SKM-1 (cell line): Measurements from ENCODE around the gene DPEP2NB.
"Not testable (repeated sequence)": the region's sequence is repeated elsewhere in the genome, so short reads cannot be mapped to it uniquely, and the experiment has no call there.

Source experiments
- DNase-seq: peaks from one replicate; lab custom pipeline; 2025; ENCODE audit not compliant: unreplicated experiment; lab: John Stamatoyannopoulos, UW

The DPEP2NB gene

DNA sequence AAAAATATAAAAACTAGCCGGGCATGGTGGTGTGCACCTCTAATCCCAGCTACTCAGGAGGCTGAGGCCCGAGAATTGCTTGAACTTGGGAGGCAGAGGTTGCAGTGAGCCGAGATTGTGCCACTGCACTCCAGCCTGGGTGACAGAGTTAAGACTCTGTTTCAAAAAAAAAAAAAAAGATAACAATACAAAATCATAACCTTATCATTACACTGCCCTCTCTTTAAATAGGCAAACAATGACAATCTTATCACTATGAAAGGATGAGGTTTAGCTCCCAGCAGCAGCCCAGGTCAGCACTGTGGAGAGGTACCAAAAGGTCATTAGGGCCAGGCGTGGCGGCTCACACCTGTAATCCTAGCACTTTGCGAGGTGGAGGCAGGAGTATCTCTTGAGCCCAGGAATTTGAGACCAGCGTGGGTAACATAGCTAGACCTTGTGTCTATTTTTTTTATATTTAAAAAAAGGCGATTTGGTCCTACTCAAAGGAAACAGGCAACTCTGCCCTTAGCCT, 3.5 kb upstream of the DPEP2NB start:
- DNase-seq, result no peak

DNA sequence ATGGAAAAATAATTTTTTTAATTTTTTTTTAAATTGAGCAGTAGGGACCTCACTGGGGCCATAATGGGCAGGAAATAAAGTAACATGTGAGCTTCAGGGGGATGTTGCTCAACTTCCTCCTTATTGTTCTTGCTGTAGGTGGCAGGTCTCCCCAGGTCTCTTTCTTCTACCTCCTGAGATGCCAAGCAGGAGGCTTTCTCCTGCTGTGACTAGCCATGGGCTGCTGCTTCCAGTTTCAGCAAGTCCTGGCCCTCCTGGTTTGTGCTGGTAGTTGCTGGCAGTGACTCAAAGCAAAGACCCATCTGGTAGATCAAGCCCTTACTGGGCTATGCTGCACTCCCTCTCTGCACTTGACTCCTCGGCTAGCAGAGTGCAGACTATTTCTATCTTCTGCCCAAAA, 2.3 kb downstream of the DPEP2NB start:
- peak; percentile 72 for DNase-seq

DNA sequence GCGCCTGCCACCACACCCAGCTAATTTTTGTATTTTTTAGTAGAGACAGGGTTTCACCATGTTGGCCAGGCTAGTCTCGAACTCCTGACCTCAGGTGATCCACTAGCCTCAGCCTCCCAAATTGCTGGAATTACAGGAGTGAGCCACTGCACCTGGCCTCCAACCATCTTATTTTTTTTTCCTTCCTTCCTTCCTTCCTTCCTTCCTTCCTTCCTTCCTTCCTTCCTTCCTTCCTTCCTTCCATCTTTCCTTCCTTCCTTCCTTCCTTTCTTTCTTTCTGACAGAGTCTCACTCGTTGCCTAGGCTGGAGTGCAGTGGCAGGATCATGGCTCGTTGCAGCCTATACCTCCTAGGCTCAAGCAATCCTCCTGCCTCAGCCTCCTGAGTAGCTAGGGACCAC, 5.8 kb downstream of the DPEP2NB start:
- not testable (repeated sequence) for DNase-seq

DNA sequence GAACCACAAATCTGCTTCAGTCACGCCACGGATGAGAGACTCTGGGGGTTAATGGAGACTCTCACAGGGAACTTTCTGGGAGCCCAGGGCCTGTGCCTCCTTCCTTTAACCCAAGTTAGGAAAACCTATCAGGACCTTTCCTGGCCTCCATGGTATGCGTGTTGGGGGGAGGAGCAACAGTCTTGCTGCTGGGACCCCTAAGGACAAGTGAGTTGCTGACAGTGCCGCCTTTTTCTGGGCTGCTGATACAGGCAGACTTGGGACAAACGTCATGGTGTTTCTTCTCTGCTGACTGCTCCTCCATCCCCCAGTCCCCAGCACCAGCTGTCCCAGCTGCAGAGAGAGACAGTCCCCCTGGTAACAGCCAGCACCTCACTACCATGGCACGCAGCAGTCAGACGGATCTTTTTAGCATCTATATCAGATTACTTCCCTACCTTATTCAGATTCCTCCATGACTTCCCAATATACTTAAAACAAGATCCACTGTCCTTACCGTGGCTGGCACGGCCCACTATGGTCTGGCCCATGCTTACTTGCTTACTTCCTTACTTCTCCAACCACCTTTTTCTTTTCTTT, 6.5 kb downstream of the DPEP2NB start:
- DNase-seq, result no peak

DNA sequence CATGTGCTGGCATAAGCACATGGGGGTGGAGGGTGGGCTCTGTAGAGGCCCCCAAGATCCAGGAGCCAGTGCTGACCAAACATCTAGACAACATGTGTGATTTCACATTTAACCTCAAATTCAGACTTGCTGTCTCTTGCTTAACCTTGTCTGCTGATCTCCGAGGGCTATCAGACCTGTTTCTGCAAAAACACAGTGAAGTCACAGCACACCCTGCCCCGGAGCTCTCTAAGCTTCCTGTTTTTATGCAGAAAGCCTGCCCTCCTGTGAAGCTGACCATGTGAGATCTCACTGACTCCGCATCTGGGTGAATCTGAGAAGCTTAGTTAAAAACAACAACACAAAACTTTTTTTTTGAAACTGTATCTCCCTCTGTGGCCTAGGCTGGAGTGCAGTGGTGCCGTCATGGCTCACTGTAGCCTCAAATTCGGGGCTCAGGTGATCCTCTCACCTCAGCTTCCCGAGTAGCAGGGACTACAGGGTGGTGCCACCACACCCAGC, 9.9 kb downstream of the DPEP2NB start:
- peak; percentile 89 for DNase-seq

DNA sequence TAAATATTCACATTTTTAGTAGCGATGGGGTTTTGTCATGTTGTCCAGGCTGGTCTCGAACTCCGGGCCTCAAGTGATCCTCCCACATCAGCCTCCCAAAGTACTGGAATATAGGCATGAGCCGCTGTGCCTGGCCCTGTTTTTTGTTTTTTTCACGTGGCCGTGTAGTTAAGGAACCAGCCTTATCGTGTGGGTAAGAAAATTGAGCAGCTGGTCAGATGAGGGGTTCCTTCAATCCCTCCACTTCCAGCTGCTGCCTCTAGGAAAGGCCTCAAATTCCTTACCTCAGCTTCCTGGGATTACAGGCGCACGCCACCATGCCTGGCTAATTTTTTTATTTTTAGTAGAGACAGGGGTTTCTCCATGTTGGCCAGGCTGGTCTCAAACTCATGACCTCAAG, 10.5 kb downstream of the DPEP2NB start:
- no peak for DNase-seq

DNA sequence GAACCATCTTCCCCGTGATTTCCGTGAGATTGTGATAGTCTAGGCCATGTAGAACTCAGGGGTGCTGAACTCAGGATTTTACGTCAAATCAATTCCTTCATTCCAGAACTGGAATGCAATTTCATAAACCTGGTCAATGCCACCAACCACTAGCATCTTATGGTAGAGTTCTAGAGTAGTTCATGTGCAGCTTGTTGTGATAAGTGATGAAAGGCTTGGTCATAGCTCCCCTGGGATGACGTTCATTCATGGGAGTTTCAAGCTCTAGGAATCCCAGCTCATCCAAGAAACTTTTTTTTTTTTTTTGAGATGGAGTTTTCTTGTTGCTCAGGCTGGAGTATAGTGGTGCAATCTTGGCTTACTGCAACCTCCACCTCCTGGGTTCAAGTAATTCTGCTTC, 12.7 kb downstream of the DPEP2NB start:
- DNase-seq, result no peak

DNA sequence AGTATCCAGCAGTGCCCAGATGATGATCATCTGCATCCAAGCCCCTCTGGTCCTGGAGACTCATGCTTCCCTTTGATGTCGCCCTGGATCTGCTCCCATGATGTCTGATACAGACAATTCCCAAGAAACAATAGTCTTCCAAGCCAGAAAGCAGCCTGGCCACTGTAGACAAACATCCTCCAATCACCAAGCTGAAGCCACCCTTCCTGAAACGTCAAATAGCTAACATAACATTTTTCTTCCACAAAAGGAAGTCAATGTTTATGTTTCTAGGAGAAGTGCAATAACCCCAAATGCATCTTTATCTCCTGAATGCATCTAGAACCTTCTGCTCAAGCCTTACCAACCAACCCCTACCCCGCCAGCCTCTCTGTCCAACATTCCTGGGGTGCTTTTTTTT, 15.3 kb downstream of the DPEP2NB start:
- DNase-seq, result no peak

DNA sequence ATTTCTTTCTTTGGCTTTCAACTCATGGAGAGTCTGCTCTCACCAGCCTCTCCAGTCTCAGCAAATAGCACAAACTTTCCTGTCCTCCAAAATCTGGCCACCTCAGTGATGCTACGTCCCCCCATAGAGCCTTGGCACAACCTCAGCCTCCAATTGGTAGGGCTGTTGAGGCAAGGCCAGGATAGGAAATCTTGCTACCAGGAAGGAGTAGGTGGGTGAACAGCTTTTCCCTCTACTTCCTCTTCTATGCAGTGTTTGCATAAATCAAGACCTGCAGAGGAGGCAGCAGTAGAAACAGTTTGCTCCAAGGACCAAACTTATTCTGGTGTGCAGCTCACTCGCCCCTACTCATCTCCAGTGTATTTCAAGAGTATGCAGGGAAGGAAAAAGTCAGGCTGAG, 15.7 kb downstream of the DPEP2NB start:
- peak; percentile 45 for DNase-seq

DNA sequence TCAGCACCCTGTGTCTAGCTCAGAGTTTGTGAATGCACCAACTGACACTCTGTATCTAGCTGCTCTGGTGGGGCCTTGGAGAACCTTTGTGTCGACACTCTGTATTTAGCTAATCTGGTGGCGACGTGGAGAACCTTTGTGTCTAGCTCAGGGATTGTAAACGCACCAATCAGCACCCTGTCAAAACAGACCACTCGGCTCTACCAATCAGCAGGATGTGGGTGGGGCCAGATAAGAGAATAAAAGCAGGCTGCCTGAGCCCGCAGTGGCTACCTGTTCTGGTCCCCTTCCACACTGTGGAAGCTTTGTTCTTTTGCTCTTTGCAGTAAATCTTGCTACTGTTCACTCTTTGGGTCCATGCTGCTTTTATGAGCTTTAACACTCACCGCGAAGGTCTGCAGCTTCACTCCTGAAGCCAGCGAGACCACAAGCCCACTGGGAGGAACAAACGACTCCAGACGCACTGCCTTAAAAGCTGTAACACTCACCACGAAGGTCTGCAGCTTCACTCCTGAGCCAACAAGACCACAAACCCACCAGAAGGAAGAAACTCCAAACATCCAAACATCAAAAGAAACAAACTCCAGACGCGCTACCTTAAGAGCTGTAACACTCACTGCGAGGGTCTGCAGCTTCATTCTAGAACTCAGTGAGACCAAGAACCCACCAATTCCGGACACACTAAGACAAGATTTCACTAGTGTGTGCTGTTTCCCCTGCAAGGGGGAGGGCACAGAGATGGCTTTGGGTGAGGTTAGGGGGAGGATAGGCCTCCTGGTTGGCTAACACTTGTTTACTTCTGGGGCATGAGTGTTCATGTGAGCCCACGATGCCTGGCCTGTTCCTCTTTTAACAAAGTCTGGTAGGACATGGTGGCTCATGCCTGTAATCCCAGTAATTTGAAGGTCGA, 16.7 kb downstream of the DPEP2NB start, which contains the start of gene DPEP2:
Gene DPEP2 (minus strand): TSS at position 706 of the 910 bp plus-strand sequence. CDS start 6,272 bp downstream, outside the sequence.
- peak; percentile 77 for DNase-seq

DNA sequence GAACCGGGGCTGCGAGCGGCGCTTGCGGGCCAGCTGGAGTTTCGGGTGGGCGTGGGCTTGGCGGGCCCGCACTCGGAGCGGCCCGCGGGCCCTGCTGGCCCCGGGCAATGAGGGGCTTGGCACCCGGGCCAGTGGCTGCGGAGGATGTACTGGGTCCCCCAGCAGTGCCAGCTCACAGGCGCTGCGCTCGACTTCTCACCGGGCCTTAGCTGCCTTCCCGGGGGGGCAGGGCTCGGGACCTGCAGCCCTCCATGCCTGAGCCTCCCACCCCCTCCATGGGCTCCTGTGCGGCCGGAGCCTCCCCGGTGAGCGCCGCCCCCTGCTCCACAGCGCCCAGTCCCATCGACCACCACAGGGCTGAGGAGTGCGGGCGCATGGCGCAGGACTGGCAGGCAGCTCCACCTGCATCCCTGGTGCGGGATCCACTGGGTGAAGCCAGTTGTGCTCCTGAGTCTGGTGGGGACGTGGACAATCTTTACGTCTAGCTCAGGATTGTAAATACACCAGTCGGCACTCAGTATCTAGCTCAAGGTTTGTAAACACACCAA, 17.4 kb downstream of the DPEP2NB start:
- DNase-seq, result not testable (repeated sequence)

DNA sequence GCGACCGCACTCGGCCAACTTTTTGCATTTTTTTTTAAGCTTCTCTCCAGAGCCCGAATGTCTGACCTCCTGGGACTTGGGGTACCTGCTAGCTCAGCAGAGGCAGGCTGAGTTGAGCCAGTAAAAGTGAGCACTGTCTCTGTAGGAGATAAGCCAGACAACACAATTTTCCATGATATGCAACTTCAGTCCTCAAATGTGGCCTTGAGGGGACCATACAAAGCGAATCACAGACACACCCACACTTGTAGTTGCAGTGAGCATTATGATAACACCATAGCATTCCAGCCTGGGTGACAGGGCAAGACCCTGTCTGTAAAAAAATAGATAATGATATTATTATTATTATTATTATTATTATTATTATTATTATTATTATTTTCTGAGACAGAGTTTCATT, 19.0 kb downstream of the DPEP2NB start:
- DNase-seq, result no peak

DNA sequence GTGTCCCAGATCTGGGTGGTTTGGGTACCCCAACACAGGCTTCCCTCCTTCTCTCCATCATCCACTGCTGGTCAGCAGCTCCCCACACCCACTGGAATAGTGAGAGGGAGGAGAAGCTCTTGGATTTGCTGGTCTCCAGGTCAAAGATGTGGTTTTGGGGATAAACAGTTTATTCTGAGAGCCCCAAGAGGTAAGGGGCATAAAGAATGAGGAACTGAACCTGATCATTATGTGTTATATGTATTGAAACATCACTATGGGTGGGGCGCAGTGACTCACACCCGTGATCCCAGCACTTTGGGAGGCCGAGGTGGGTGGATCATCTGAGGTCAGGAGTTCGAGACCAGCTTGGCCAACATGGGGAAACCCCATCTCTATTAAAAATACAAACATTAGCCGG, 20.3 kb downstream of the DPEP2NB start:
- no peak for DNase-seq

DNA sequence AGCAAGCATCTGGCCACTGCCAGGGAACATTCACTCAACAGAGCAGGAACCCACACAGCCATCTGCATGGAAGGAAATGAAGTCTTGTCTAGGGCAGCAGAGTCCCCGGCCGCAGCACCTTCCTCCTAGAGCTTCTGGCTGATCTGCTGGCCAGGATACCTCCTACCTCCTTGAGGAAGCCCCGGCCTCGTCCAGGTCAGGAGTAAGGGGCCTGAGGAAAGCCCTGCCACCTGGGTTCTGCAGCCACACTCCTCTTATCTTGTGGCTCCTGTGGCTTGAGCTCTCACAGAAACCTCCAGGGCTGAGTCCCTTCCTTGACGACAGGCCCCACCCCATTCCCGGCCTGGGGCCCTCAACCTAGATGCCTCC, 21.7 kb downstream of the DPEP2NB start:
- DNase-seq, result not testable (repeated sequence)

DNA sequence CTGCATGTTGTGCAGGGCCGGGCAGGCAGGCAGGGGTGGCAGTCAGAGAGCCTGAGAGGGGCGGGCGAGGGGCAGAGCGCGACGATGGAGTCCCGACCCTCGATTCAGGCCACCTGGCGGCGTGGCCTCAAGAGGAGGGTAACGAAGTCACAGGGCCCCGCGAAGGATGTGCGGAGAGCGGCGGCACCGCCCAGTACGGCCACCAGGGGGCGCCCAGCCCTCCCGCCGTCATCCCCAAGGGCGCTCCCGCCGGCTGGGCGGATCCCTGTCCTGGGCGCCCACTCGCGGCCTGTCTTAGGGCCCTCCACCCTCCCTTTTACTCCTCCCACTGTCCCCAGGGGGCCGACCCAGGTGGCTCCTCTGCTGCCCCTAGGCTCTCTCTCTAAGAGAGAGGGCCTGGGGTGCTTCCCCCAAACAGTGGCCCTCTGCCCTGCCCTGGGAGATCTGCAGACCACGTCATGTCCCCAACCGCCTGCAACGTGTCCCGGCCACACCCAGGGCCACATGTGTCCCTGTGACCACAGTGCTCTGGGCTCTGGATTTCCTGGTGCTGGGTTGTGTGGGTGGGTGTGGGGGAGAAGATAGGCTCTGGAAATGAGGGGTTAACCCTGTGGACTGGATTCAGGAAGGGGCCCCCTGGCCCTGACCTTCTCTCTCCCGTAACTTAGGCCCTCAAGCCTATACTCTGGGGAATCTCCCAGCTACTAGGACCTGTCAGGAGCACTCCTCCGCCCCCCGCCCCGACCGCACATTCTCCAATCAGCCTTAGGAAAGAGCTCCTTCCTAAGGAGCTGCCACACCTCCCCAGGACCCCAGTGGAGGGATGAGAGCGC, 22.3 kb downstream of the DPEP2NB start:
- DNase-seq, result peak; percentile 49

DNA sequence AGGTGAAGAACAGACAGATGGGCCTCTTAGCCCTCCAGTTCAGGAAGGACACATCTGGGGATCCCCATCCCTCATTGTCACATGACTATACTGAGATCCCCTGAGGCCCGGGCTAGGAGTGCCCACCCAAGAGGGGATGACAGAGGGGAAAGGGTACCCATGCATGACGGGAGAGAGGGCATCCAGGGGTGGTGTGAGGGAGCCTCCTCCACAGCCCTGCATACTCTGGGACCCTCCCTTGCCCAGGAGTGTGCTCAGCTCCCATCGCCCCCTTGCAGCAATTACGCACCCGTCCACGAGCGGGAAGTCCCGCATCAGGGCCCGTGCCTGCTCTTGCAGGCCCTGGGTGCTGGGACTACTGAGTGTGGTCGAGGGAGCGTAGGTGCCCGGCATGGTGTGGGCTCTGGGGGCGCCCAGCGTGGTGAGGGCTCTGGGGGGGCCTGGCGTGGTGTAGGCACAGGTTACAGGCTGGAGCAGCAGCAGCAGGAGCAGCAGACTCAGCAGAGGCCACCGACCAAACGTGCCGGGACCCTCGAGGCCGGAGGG, 23.0 kb downstream of the DPEP2NB start:
- DNase-seq, result no peak

DNA sequence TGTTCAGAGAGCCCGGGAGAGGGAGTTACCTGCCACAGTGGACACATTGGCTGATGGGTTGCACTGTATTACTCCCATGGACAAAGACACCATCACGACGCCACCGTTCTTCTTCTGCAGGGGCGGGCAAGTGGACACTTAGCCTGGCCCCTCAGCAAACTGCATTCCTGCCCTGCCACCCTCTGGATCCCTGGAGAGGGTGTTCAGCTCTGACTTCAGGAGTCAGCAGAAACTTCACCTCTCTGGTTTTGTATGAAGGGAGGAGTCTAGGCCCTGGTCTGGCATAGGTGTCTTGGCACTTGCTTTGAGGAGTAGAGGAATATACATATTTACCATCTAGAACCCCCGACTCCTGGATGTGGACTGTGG, 25.7 kb downstream of the DPEP2NB start:
- no peak for DNase-seq

DNA sequence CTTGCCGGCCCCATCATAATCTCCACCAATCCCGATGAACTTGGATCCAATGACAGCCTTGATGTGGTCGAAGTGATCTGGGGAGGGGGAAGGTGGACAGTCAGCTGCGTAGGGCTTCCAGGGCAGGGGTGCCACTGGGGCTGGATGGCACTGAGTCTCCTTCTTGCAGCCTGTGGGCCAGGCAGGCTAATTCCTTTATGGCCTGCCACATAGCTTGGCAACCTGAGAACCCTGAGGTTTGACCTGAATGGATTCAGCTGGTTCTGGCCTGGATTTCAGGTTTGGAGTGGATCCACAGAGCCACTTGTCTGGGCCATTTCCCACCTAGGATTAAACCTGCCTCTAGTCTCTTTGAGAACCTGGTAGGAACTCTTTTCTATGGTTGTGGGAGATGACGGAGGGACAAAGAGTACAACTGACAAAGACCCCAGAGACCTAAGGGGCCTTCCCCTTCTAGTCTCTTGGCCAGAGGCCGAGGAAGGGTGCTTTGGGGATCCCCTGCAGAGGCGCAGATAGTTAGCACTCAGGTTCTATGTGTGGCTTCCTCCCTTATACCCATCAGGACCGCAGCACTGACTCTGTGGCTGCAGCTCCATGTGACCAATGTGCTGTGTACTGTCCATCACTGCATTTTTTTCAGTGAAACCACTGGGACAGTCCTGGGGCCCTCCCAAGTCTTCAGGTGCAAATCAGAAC, 26.2 kb downstream of the DPEP2NB start:
- DNase-seq, result no peak

DNA sequence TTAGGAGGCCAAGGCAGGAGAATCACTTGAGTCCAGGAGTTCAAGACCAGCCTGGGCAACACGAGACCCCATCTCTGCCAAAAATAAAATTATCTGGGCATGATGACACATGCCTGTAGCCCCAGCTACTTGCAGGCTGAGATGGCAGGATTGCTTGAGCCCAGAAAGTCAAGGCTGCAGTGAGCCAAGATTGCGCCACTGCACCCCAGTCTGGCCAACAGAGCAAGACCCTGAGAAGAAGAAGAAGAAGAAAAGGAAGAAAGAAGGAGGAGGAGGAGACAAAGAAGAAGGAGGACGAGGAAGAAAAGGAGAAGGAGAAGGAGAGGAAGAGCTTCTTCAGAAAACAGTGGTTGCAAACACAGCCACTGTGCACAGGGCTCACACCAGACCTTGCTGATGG, 27.0 kb downstream of the DPEP2NB start:
- DNase-seq, result no peak
